Measurements from ENCODE around the gene GTF2A1L.

The GTF2A1L gene

DNA sequence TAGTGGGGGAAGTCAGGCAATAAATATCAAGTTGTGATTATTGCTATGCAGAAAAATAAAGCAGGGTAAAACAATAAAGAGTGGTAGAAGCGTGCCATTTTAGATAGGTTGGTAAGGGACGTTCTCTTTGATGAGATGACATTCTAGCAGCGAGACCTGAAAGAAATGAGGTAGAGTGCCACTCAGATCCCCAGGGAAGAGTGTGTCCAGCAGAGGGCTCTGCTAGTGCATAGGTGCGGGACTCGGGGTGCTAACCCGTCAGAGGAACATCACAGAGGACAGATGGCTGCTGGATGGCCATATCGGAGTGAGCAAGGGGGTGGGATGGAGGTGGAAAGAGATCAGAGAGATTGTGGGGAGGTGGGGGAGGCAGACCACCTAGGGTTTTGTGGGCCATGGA lies 16.3 kb upstream of the GTF2A1L start:
- Histone ChIP-seq H3K27me3 (replicated peaks; ENCODE audit: insufficient read depth, low read length) (no peaks in the 10 kb centered on the region), H4K20me1 (ENCODE audit: insufficient read depth, low read length) (no peaks in the 10 kb centered on the region), H3K79me2 (ENCODE audit: low read length) (no peaks in the 10 kb centered on the region), H3K4me3 (ENCODE audit: low read length) (no peak overlapping the region), H3K4me1 (ENCODE audit: low read length) (no peaks in the 10 kb centered on the region), H3K9me2 (replicated peaks; ENCODE audit: insufficient read depth, low read length) (no peaks in the 10 kb centered on the region), H3K36me3 (replicated peaks; ENCODE audit: insufficient read depth, low read length) (no peaks in the 10 kb centered on the region), H3K27ac (ENCODE audit: low read length) (no peak overlapping the region), H3K9ac (ENCODE audit: low read length) (no peak overlapping the region), H3F3A (ENCODE audit: insufficient read depth, low read length) (no peaks in the 10 kb centered on the region), H3K4me2 (ENCODE audit: low read depth, low read length) (no peak overlapping the region), H2AFZ (ENCODE audit: low read length) (no peak overlapping the region), H3K9me3 (replicated peaks; ENCODE audit: insufficient read depth, low read length) (no peaks in the 10 kb centered on the region)
- peak; percentile 40 for DNase-seq
- TF ChIP-seq EZH2phosphoT487 (IDR thresholded peaks at IDR 0.05; ENCODE audit: low read length) (no peak), EZH2 (optimal IDR thresholded peaks at IDR 0.05; ENCODE audit: low read depth, low read length) (no peak), CTCF (IDR thresholded peaks at IDR 0.05; ENCODE audit: low read length) (peak; percentile 55)

GRCh38 chr2:48605482-48606175 lies 12.0 kb upstream of the GTF2A1L start:
- Histone ChIP-seq H3K9me3 (replicated peaks; ENCODE audit: insufficient read depth, low read length) (no peaks in the 10 kb centered on the region), H3K4me1 (ENCODE audit: low read length) (no peaks in the 10 kb centered on the region), H3K4me3 (ENCODE audit: low read length) (no peak overlapping the region), H3K9me2 (replicated peaks; ENCODE audit: insufficient read depth, low read length) (no peaks in the 10 kb centered on the region), H3F3A (ENCODE audit: insufficient read depth, low read length) (no peaks in the 10 kb centered on the region), H3K36me3 (replicated peaks; ENCODE audit: insufficient read depth, low read length) (no peaks in the 10 kb centered on the region), H3K27ac (ENCODE audit: low read length) (no peak overlapping the region), H3K79me2 (ENCODE audit: low read length) (no peaks in the 10 kb centered on the region), H3K27me3 (replicated peaks; ENCODE audit: insufficient read depth, low read length) (no peaks in the 10 kb centered on the region), H3K4me2 (ENCODE audit: low read depth, low read length) (no peak overlapping the region), H4K20me1 (ENCODE audit: insufficient read depth, low read length) (no peaks in the 10 kb centered on the region), H3K9ac (ENCODE audit: low read length) (no peak overlapping the region), H2AFZ (ENCODE audit: low read length) (no peak overlapping the region)
- no peak for TF ChIP-seq EZH2 (optimal IDR thresholded peaks at IDR 0.05; ENCODE audit: low read depth, low read length)
- TF ChIP-seq CTCF (IDR thresholded peaks at IDR 0.05; ENCODE audit: low read length) = no peak
- no peak for TF ChIP-seq EZH2phosphoT487 (IDR thresholded peaks at IDR 0.05; ENCODE audit: low read length)
- DNase-seq = no peak

DNA sequence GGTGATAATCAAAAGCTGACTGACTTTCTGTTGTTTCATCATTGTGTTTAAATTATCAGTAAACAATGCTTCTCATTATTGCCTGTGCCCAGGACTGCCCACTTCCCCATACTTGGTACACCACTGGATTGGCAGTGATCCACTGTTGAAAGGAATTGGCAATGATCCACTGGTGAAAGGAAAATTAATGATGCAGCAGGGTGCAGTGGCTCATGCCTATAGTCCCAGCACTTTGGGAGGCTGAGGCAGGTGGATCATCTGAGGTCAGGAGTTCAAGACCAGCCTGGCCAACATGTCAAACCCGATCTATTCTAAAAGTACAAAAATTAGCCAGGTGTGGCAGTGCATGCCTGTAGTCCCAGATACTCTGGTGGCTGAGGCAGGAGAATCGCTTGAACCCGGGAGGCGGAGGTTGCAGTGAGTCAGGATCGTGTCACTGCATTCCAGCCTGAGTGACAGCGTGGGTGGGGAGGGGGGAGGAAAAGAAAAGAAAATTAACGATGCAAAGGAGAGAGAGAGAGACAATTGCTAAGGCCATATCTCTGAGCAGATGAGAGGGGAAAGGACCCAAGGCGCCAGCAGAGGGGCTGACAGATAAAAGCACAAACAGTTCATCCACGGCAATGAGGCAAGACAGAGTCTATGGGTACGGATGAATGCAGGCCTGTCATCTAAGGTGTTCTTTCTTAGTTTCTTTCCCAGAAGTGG lies 10.2 kb upstream of the GTF2A1L start:
- no peak overlapping the region for H3K27ac ChIP-seq (ENCODE audit: low read length)
- H3K9me3 ChIP-seq (replicated peaks; ENCODE audit: insufficient read depth, low read length) = no peaks in the 10 kb centered on the region
- no peak overlapping the region for H2AFZ ChIP-seq (ENCODE audit: low read length)
- H3K4me2 ChIP-seq (ENCODE audit: low read depth, low read length) = no peak overlapping the region
- no peaks in the 10 kb centered on the region for H4K20me1 ChIP-seq (ENCODE audit: insufficient read depth, low read length)
- H3K27me3 ChIP-seq (replicated peaks; ENCODE audit: insufficient read depth, low read length) = no peaks in the 10 kb centered on the region
- H3K4me1 ChIP-seq (ENCODE audit: low read length) = no peaks in the 10 kb centered on the region
- DNase-seq = no peak
- no peak overlapping the region for H3K4me3 ChIP-seq (ENCODE audit: low read length)
- no peaks in the 10 kb centered on the region for H3K79me2 ChIP-seq (ENCODE audit: low read length)
- H3K9ac ChIP-seq (ENCODE audit: low read length) = no peak overlapping the region
- H3K9me2 ChIP-seq (replicated peaks; ENCODE audit: insufficient read depth, low read length) = no peaks in the 10 kb centered on the region
- TF ChIP-seq EZH2phosphoT487 (IDR thresholded peaks at IDR 0.05; ENCODE audit: low read length) (no peak), CTCF (IDR thresholded peaks at IDR 0.05; ENCODE audit: low read length) (no peak), EZH2 (optimal IDR thresholded peaks at IDR 0.05; ENCODE audit: low read depth, low read length) (no peak)
- H3K36me3 ChIP-seq (replicated peaks; ENCODE audit: insufficient read depth, low read length) = no peaks in the 10 kb centered on the region
- H3F3A ChIP-seq (ENCODE audit: insufficient read depth, low read length) = no peaks in the 10 kb centered on the region
